Raji (cell line): ENCODE measurements around the gene STK11IP.

Experiments
- POLR2A ChIP-seq: IDR thresholded peaks from 2 replicates; pipeline ENCODE4 v1.6.1; 2011; ENCODE audit warnings: low read depth, low read length, control low read depth; ENCODE audit not compliant: insufficient read depth

Gene STK11IP

GRCh38 chr2:219618733-219619122, 21.1 kb downstream of the STK11IP start:
- TF ChIP-seq POLR2A, result no peak

GRCh38 chr2:219619235-219619634, 21.6 kb downstream of the STK11IP start:
- no peak for TF ChIP-seq POLR2A

- TF ChIP-seq POLR2A, result no peak
These were observed 22.9 kb downstream of the STK11IP start for GRCh38 chr2:219620546-219620945.

- TF ChIP-seq POLR2A, result no peak
These were observed 24.3 kb downstream of the STK11IP start for GRCh38 chr2:219621935-219622334.

GRCh38 chr2:219622472-219622871, 24.8 kb downstream of the STK11IP start:
- TF ChIP-seq POLR2A, result no peak

- TF ChIP-seq POLR2A, result no peak
These were observed 26.9 kb downstream of the STK11IP start for GRCh38 chr2:219624565-219624964.

- TF ChIP-seq POLR2A, result no peak
These were observed 27.5 kb downstream of the STK11IP start for GRCh38 chr2:219625179-219625578.

GRCh38 chr2:219626540-219626939, 28.9 kb downstream of the STK11IP start:
- no peak for TF ChIP-seq POLR2A

GRCh38 chr2:219627103-219628100, 29.7 kb downstream of the STK11IP start, which contains the start of gene SLC4A3:
TSS of gene SLC4A3 (plus strand) at chr2:219627630. CDS start at chr2:219627993, 363 bp downstream.
- no peak for TF ChIP-seq POLR2A

- no peak for TF ChIP-seq POLR2A
These were observed 30.8 kb downstream of the STK11IP start for GRCh38 chr2:219628235-219628985.

GRCh38 chr2:219628986-219629901, 31.6 kb downstream of the STK11IP start:
- no peak for TF ChIP-seq POLR2A

- no peak for TF ChIP-seq POLR2A
These were observed 32.5 kb downstream of the STK11IP start for GRCh38 chr2:219629976-219630695.

GRCh38 chr2:219630770-219631405, 33.2 kb downstream of the STK11IP start:
- no peak for TF ChIP-seq POLR2A
